WI38 (cell line): ENCODE measurements around the gene TNNT3.

Experiments
- H3K4me3 ChIP-seq: 2 replicates; pipeline ENCODE4 v1.5.1; 2011; ENCODE audit warnings: low read depth, mild to moderate bottlenecking, control low read depth, low read length
- TF ChIP-seq, protein P1 (sequence below): IDR thresholded peaks from 2 replicates; pipeline ENCODE4 v1.5.1; 2012; ENCODE audit warnings: low read depth, mild to moderate bottlenecking, control low read depth, low read length

The TNNT3 gene

DNA sequence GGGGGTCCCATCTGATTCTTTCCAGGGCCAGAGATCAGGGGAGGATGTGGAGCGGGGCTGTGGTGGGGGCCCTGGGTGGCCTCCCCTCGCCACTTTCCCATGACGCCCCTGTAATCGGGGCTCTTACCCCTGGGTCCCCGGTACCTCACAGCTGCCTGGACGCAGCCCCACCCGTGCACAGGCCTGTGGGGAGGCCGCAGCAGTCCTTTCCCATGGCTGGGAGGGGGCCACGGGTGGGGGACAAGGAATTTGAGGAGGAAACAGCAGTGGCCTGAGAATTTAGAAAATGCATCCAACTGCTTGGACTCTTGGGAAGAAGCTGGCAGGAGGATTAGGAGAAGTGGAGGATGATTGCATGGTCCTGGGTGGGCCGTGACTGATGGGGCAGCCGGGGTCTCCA is 60.1 kb downstream of the TNNT3 start:
- TF ChIP-seq, protein P1, sequence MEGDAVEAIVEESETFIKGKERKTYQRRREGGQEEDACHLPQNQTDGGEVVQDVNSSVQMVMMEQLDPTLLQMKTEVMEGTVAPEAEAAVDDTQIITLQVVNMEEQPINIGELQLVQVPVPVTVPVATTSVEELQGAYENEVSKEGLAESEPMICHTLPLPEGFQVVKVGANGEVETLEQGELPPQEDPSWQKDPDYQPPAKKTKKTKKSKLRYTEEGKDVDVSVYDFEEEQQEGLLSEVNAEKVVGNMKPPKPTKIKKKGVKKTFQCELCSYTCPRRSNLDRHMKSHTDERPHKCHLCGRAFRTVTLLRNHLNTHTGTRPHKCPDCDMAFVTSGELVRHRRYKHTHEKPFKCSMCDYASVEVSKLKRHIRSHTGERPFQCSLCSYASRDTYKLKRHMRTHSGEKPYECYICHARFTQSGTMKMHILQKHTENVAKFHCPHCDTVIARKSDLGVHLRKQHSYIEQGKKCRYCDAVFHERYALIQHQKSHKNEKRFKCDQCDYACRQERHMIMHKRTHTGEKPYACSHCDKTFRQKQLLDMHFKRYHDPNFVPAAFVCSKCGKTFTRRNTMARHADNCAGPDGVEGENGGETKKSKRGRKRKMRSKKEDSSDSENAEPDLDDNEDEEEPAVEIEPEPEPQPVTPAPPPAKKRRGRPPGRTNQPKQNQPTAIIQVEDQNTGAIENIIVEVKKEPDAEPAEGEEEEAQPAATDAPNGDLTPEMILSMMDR = no peak
- H3K4me3 ChIP-seq = no peak overlapping the region

DNA sequence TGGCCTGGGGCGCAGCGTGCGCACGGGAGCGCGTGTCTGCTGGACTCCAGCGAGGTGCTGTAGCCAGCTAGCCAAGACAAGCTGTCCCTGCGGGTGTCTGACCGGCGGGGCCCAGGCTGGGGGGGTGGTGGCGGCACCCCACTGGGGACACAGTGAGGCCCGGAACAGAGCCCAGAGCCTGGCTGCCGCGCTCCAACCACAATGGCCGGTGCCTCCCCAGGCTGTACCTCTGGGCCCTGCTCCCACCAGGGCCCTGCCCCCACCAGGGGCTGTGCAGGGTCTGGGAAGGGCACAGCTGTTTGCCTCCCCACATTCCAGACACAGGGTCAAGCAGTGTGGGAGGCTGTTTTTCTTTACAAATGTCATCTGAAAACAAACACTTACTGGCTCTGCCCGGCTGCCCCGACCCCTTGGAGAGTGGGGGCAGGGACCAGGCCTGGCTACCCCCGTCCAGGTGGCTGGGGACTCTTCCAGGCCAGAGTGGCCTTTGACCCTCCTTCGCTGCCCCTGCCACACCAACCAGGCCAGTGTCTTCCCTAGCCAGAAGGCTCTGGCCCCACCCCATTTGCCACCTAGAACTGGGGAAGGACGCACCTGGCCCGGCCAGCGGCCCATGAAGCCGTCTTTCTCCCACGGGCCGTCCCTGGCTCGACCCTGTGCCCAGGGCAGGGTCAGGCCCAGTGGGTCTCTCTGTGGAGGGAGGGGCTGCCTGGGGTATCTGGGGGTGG is 63.5 kb downstream of the TNNT3 start:
- TF ChIP-seq, protein P1 = no peak

DNA sequence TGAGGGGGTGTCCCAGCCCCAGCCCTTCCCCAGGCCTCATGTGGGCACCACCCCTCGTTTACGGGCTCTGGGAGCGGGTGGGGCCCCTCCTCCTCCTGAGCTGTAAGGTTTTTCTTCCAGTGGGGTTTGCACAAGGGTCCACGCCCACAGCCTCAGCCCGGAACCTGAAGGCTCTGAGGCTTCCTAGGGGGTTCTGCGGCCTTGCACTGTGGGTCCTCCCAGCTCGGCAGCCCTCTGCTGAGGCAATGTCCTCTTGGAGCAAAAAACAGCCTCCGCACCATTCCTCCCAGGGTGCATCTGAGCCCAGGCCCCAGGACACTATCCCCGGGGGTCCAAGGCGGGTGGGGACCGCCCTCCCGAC is 64.1 kb downstream of the TNNT3 start:
- TF ChIP-seq, protein P1 = no peak
- H3K4me3 ChIP-seq = no peak overlapping the region

More for the DNA sequence above, 63.5 kb downstream of the TNNT3 start:
- H3K4me3 ChIP-seq = no peak overlapping the region

DNA sequence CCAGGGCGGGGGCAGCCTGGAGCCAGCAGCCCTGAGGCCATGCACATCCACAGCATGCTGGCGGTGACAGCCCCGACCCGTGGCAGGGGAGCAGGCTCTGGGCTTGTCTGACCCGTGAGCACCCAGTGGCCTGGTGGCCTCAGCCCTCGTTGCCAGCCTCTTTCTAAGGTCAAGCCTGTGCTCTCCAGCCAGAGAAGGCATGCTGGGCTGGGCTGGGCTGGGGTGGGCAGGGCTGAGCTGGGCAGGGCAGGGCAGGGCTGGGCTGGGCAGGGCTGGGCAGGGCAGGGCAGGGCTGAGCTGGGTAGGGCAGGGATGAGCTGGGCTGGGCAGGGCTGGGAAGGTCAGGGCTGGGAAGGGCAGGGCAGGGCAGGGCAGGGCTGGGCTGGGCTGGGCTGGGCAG is 67.5 kb downstream of the TNNT3 start:
- H3K4me3 ChIP-seq = no peak overlapping the region
- TF ChIP-seq, protein P1 = no peak

DNA sequence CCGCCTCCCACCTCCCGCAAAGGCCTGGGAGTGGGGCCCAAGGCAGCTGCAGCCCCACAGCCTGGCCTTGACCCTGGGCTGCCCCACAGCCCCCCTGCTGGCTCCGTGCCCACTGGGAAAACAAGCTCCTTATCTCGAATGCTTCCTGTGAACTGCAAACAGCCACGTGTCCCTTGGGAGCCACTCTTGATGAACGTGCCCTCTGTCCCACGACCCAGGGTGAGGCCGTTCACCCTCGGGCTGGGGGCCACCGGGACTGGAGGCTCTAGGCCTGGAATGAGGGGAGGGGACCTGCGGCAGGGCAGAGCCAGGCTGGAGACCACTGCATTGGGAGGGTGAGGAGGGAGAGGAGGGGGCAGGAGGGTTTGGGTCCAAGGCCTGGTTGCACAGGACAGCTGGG is 68.7 kb downstream of the TNNT3 start:
- TF ChIP-seq, protein P1 = no peak
- H3K4me3 ChIP-seq = no peak overlapping the region
